HG02870 (cell line): ENCODE measurements around the gene TUBB4B.
"Not testable (repeated sequence)": the region's sequence is repeated elsewhere in the genome, so short reads cannot be mapped to it uniquely, and the experiment has no call there.

Experiments used
- ATAC-seq: cut with Tn5 transposase; IDR thresholded peaks from one replicate; pipeline ENCODE4 v1.9.1; 2021; ENCODE audit warnings: mild to moderate bottlenecking, moderate library complexity; ENCODE audit not compliant: unreplicated experiment

The TUBB4B gene

DNA sequence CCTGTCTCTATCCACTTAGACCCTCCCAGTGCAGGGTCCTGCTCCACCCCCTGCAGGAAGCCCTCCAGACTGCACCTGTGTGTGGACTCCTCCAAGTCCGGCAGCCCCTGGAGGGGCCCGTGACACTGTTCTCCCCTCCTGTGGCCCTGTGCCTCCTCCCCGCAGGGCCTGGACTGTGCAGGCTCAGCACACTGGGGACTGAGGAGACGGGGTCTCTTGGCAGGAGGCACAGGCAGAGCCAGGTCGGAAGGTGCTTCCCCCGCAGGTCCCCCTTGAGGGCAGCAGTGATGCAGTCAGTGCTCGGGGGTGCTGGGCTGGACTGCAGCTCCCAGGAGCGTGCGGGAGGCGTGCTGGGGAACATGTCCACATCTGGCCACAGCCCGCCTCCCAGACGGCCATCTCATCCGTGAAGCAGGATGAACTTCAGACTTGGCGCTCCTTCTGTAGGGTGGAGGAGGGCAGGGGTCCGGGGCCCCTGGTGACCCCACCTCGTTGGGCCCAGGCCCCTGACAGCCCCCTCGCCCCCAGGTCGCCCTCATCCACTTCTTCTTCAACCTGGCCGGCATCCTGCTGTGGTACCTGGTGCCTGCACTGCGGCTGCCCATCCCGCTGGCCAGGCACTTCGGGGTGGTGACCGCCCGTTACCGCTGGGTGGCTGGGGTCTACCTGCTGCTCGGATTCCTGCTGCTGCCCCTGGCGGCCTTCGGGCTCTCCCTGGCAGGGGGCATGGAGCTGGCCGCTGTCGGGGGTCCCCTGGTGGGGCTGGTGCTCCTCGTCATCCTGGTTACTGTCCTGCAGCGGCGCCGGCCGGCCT is 5.5 kb upstream of the TUBB4B start:
- ATAC-seq, result no peak

- no peak for ATAC-seq
These were observed 4.7 kb upstream of the TUBB4B start for GRCh38 chr9:137236238-137236935.

DNA sequence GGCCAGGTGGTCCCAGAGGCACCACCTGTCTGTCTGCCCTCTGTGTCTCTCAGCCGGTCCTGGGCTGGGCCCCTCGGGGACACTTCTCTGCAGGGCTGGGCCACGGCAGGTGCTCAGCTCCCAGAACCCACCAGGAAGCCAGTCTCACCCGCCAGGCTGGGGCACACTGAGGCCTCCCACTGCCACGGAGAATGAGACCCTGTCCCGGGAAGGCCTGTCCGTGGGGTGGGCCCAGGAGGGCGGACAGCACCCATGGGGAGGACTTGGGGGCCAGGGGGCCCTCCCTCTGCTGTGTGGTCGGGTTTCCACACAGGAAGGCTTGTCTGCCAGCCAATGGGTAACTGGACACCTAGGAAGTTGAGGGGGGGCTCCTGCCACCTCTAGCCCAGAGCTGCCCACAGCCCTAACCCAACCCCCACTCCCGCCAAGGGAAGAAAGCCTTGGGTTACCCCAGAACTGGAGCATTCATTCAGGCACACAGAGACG is 4.1 kb upstream of the TUBB4B start:
- no peak for ATAC-seq

GRCh38 chr9:137237759-137238726 is 3.0 kb upstream of the TUBB4B start:
- no peak for ATAC-seq

DNA sequence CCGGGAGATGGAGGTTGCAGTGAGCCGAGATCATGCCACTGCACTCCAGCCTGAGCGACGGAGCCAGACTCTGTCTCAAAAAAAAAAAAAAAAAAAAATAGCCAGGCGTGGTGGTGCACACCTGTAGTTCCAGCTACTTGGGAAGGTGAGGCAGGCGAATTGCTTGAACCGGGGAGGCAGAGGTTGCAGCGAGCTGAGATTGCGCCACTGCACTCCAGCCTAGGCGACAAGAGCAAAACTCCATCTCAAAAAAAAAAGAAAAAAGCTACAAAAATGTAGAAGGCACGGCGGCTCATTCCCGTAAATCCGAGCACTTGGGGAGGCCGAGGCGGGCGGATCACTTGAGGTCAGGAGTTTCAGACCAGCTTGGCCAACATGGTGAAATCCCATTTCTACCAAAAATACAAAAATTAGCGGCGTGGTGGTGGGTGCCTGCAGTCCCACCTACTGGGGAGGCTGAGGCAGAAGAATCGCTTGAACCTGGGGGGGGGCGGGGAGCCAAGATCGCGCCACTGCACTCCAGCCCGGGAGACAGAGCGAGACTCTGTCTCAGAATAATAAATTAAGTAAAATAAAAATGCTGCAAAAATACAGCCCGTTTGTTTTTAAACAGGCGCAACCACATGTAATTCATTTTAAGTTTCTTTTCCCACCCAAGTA is 1.4 kb upstream of the TUBB4B start:
- not testable (repeated sequence) for ATAC-seq

GRCh38 chr9:137240318-137240840 is 708 bp upstream of the TUBB4B start:
- peak; percentile 13 for ATAC-seq

DNA sequence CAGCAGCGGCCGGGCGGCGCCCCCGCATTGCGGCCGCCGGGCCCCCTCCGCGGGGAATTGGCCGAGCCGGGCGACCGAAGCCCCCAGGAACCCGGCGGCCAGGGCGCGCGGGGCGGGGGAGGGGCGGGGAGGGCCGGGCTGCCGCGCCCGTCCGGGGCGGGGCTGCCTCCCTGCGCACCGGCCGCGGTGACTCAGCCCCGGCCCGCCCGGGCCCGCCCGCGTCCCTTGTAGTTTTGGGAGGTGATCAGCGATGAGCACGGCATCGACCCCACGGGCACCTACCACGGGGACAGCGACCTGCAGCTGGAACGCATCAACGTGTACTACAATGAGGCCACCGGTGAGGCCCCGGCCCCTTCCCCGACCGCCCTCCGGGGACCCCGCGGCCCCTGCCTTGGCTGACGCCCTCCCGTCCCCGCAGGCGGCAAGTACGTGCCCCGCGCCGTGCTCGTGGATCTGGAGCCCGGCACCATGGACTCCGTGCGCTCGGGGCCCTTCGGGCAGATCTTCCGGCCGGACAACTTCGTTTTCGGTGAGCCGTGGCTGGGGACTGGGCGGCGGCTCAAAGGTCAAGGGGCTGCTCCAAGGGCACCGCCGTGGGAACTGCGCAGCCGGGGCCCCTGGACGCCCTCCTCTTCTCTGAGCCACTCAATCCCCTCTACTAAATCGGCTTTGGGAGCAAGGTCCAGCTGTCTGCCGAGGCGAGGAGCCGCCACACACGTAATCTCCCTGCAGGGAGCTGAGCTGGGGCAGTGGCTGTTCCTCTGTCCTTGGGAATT is 592 bp downstream of the TUBB4B start:
- peak; percentile 7 for ATAC-seq

DNA sequence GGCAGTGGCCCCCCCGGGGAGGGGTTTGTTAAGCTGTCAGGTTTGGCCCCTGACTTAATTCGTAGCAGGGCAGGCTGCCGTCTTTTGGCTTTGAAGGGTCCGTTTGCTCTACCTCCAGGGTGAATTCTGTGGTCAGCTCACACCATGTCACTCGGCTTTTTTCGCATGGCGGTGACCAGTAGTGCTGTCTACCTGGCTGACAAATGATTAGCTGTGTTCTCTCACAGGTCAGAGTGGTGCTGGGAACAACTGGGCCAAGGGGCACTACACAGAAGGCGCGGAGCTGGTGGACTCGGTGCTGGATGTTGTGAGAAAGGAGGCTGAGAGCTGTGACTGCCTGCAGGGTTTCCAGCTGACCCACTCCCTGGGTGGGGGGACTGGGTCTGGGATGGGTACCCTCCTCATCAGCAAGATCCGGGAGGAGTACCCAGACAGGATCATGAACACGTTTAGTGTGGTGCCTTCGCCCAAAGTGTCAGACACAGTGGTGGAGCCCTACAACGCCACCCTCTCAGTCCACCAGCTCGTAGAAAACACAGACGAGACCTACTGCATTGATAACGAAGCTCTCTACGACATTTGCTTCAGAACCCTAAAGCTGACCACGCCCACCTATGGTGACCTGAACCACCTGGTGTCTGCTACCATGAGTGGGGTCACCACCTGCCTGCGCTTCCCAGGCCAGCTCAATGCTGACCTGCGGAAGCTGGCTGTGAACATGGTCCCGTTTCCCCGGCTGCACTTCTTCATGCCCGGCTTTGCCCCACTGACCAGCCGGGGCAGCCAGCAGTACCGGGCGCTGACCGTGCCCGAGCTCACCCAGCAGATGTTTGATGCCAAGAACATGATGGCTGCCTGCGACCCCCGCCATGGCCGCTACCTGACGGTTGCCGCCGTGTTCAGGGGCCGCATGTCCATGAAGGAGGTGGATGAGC is 1.4 kb downstream of the TUBB4B start:
- ATAC-seq, result no peak

DNA sequence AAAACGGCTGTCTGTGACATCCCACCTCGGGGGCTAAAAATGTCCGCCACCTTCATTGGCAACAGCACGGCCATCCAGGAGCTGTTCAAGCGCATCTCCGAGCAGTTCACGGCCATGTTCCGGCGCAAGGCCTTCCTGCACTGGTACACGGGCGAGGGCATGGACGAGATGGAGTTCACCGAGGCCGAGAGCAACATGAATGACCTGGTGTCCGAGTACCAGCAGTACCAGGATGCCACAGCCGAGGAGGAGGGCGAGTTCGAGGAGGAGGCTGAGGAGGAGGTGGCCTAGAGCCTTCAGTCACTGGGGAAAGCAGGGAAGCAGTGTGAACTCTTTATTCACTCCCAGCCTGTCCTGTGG is 2.2 kb downstream of the TUBB4B start:
- not testable (repeated sequence) for ATAC-seq

DNA sequence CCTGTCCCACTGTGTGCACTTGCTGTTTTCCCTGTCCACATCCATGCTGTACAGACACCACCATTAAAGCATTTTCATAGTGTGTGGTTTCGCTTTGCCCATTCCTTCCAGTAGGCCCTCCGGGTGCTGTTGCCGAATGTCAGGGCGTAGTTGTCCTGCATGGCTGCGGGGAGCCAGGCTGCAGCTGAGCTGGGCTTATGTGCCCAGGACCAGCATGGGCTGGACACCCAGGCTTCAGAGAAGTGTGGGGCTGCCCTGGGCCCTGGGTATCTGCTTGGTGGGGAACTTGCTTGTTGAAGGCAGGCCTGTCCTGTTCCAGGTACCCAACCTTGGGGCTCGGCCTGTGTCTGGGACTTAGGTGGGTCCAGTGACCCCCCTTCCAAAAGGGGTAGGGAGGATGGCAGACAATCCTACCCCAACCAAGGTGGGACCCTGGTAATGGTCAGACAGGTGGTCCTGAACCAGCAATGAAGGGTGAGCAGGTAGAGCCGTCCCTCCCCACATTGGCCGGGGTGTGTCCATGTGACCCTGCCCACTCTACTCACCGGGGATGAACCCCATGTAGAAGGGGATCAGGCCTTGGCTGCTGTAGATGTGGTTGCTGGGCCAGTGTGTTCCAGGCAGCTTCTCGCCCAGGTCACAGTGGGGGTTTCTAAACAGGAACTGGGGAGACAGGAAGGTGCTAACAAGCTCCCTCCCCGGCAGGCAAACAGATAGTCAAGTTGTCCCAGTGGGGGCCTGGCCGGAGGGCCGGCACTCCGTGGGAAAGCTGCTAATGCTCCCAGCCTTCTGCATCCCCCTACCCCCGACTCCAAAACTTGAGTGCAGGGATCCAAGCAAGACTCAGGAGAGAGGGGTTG is 2.8 kb downstream of the TUBB4B start:
- no peak for ATAC-seq

GRCh38 chr9:137244486-137245449 is 3.7 kb downstream of the TUBB4B start:
- ATAC-seq, result no peak

DNA sequence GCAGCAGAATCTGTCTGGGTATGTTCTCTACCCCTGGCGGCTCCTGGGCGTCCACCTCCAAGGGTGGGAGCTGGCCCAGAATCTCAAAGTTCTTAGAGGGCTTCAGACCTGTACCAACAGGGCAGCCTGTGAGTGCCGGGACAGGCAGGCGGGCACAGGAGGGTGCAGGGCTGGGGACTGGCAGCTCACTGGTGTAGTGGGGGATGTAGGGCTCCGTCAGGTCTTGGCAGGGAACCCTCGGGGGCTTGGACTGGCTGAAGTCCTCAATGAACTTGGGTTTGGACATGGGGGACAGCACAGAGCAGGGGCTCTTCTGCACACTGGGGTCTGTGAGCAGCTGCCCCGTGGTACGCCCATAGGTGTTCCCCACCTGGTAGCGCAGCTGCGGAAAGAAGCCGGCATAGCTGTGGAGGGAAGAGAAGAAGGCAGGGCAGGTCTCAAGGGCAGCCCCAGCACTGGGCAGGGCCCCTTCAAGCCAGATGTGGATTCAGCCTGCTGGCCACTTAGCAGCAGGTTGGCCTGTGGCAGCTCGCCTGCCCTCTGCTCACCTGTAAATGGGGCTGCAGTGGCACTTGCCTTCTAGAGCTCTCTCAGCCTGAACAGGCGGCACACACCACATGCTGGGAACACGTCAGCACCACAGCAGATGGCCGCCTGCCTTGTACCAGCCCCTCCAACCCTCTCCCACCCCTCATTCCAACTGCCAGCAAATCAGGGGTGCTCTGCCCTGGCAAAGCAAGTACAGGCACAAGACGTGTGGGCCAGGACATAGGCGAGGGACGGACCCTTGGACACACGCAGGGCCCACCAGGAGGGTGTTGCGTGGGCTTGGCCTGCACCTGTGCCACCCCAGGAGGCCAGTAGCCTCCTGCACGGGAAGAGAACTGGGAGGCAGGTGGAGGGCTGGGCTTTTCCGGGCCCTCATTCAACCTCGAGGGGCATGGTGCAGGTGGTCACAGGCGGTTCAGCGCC is 4.6 kb downstream of the TUBB4B start:
- no peak for ATAC-seq

- ATAC-seq, result no peak
These were observed 6.2 kb downstream of the TUBB4B start for GRCh38 chr9:137247135-137247915.

DNA sequence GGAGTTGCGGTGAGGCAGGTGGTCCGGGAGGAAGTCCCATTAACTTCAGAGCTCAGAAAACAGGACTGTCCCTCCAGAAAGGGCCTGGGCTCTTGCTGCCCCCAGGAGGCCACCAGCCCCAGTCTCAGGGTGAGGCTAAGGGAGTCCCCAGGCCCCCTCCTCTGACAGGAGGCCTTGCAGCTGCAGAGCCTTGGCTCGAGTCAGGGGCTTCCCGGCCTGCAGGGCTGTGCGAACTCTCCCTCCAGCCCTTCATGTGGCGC is 6.8 kb downstream of the TUBB4B start:
- no peak for ATAC-seq
